ENCODE results near the gene CREB3L2.

DNA sequence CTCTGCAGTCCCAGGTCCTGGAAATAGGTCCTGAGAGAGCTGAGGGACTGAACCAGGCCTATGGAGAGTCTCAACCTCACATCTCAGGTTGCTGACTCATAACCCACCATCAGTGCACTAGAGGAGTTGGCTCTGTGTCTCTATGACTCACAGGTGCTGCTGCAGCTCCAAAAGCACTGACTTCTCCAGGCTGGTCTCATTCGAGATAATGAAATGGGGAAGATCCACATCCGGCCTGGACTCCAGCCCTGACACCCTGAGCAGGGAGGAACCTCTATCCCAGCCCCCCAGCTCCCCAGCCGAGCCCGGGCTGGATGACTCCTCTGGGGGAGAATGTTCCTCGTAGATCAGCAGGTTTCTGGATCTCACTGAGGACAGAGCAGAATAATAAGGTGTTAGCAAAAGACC lies 119.6 kb downstream of the CREB3L2 start:
- TF ChIP-seq POLR2A (IDR thresholded peaks at IDR 0.05; ENCODE audit: low read length), result no peak
- TF ChIP-seq, protein P1, sequence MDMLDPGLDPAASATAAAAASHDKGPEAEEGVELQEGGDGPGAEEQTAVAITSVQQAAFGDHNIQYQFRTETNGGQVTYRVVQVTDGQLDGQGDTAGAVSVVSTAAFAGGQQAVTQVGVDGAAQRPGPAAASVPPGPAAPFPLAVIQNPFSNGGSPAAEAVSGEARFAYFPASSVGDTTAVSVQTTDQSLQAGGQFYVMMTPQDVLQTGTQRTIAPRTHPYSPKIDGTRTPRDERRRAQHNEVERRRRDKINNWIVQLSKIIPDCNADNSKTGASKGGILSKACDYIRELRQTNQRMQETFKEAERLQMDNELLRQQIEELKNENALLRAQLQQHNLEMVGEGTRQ (IDR thresholded peaks at IDR 0.05), result no peak
- TF ChIP-seq CBX8 (IDR thresholded peaks at IDR 0.05), result no peak
- no peak for TF ChIP-seq KDM1A (IDR thresholded peaks at IDR 0.05; ENCODE audit: low read depth)
- TF ChIP-seq, protein P2, sequence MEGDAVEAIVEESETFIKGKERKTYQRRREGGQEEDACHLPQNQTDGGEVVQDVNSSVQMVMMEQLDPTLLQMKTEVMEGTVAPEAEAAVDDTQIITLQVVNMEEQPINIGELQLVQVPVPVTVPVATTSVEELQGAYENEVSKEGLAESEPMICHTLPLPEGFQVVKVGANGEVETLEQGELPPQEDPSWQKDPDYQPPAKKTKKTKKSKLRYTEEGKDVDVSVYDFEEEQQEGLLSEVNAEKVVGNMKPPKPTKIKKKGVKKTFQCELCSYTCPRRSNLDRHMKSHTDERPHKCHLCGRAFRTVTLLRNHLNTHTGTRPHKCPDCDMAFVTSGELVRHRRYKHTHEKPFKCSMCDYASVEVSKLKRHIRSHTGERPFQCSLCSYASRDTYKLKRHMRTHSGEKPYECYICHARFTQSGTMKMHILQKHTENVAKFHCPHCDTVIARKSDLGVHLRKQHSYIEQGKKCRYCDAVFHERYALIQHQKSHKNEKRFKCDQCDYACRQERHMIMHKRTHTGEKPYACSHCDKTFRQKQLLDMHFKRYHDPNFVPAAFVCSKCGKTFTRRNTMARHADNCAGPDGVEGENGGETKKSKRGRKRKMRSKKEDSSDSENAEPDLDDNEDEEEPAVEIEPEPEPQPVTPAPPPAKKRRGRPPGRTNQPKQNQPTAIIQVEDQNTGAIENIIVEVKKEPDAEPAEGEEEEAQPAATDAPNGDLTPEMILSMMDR (IDR thresholded peaks at IDR 0.05), result no peak
- TF ChIP-seq NFE2L2 (conservative IDR thresholded peaks at IDR 0.05; ENCODE audit: low read length), result no peak
- TF ChIP-seq, protein P3, sequence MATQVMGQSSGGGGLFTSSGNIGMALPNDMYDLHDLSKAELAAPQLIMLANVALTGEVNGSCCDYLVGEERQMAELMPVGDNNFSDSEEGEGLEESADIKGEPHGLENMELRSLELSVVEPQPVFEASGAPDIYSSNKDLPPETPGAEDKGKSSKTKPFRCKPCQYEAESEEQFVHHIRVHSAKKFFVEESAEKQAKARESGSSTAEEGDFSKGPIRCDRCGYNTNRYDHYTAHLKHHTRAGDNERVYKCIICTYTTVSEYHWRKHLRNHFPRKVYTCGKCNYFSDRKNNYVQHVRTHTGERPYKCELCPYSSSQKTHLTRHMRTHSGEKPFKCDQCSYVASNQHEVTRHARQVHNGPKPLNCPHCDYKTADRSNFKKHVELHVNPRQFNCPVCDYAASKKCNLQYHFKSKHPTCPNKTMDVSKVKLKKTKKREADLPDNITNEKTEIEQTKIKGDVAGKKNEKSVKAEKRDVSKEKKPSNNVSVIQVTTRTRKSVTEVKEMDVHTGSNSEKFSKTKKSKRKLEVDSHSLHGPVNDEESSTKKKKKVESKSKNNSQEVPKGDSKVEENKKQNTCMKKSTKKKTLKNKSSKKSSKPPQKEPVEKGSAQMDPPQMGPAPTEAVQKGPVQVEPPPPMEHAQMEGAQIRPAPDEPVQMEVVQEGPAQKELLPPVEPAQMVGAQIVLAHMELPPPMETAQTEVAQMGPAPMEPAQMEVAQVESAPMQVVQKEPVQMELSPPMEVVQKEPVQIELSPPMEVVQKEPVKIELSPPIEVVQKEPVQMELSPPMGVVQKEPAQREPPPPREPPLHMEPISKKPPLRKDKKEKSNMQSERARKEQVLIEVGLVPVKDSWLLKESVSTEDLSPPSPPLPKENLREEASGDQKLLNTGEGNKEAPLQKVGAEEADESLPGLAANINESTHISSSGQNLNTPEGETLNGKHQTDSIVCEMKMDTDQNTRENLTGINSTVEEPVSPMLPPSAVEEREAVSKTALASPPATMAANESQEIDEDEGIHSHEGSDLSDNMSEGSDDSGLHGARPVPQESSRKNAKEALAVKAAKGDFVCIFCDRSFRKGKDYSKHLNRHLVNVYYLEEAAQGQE (IDR thresholded peaks at IDR 0.05), result no peak
- no peak for TF ChIP-seq ZFP36 (IDR thresholded peaks at IDR 0.05; ENCODE audit: borderline replicate concordance, partially characterized antibody)
- TF ChIP-seq EP300 (IDR thresholded peaks at IDR 0.05), result no peak
- TF ChIP-seq POLR2AphosphoS2 (conservative IDR thresholded peaks at IDR 0.05; ENCODE audit: low read length), result no peak
- TF ChIP-seq JUNB (IDR thresholded peaks at IDR 0.05), result peak; percentile 63
- TF ChIP-seq RAD21 (conservative IDR thresholded peaks at IDR 0.05 in 1 of 2, IDR thresholded peaks at IDR 0.05 in 1 of 2), result no peak

Measured in A549 (cell line).